ENCODE measurements around the gene MRPL11. TPM values are rescaled to one million over a fixed set of nuclear protein-coding genes. Genes with fewer than 3 reads are reported as not detected.

MRPL11 gene
- total and polyA plus RNA-seq, 9 donors, result 49.6 to 62.4 (median 55.8) TPM

GRCh38 chr11:66476841-66477251, 38.2 kb upstream of the MRPL11 start:
- peaks cover 43% of the 10 kb centered on the region for H3K4me1 ChIP-seq (ENCODE audit: control insufficient read depth, insufficient read depth, low read length)
- no peaks in the 10 kb centered on the region for H3K9me3 ChIP-seq (replicated peaks; ENCODE audit: control insufficient read depth, low read depth, low read length)
- peaks cover 32% of the 10 kb centered on the region for H3K36me3 ChIP-seq (ENCODE audit: control insufficient read depth, insufficient read depth, low read length)
- DNase-seq, result no peak
- 32% methylated on average over 8 of the region's 9 CpGs for WGBS (ENCODE audit: insufficient coverage)
- H3K27ac ChIP-seq (ENCODE audit: low read length), result no peak overlapping the region
- no peaks in the 10 kb centered on the region for H3K27me3 ChIP-seq (ENCODE audit: control insufficient read depth, insufficient read depth, low read length)
- no peak overlapping the region for H3K4me3 ChIP-seq (ENCODE audit: low read length)

- 69% methylated on average over 8 of the region's 10 CpGs for WGBS (ENCODE audit: insufficient coverage)
- Histone ChIP-seq H3K4me3 (ENCODE audit: low read length) (no peak overlapping the region), H3K36me3 (ENCODE audit: control insufficient read depth, insufficient read depth, low read length) (peaks cover 36% of the 10 kb centered on the region), H3K27me3 (ENCODE audit: control insufficient read depth, insufficient read depth, low read length) (no peaks in the 10 kb centered on the region), H3K27ac (ENCODE audit: low read length) (no peak overlapping the region), H3K9me3 (replicated peaks; ENCODE audit: control insufficient read depth, low read depth, low read length) (no peaks in the 10 kb centered on the region), H3K4me1 (ENCODE audit: control insufficient read depth, insufficient read depth, low read length) (peaks cover 41% of the 10 kb centered on the region)
- no peak for DNase-seq
Observed at GRCh38 chr11:66476173-66476840, 37.7 kb upstream of the MRPL11 start.

GRCh38 chr11:66475349-66476172, 36.9 kb upstream of the MRPL11 start:
- no peaks in the 10 kb centered on the region for H3K27me3 ChIP-seq (ENCODE audit: control insufficient read depth, insufficient read depth, low read length)
- no peak for DNase-seq
- no peak overlapping the region for H3K4me3 ChIP-seq (ENCODE audit: low read length)
- H3K27ac ChIP-seq (ENCODE audit: low read length), result no peak overlapping the region
- H3K9me3 ChIP-seq (replicated peaks; ENCODE audit: control insufficient read depth, low read depth, low read length), result no peaks in the 10 kb centered on the region
- WGBS (ENCODE audit: insufficient coverage), result 91% methylated on average over 44 of the region's 44 CpGs
- peaks cover 35% of the 10 kb centered on the region for H3K4me1 ChIP-seq (ENCODE audit: control insufficient read depth, insufficient read depth, low read length)
- H3K36me3 ChIP-seq (ENCODE audit: control insufficient read depth, insufficient read depth, low read length), result peaks cover 39% of the 10 kb centered on the region

GRCh38 chr11:66473608-66474515, 35.2 kb upstream of the MRPL11 start:
- H3K27me3 ChIP-seq (ENCODE audit: control insufficient read depth, insufficient read depth, low read length), result no peaks in the 10 kb centered on the region
- H3K27ac ChIP-seq (ENCODE audit: low read length), result no peak overlapping the region
- H3K4me1 ChIP-seq (ENCODE audit: control insufficient read depth, insufficient read depth, low read length), result peaks cover 23% of the 10 kb centered on the region
- H3K36me3 ChIP-seq (ENCODE audit: control insufficient read depth, insufficient read depth, low read length), result peaks cover 43% of the 10 kb centered on the region
- WGBS (ENCODE audit: insufficient coverage), result 87% methylated on average over 20 of the region's 20 CpGs
- no peak for DNase-seq
- no peak overlapping the region for H3K4me3 ChIP-seq (ENCODE audit: low read length)
- H3K9me3 ChIP-seq (replicated peaks; ENCODE audit: control insufficient read depth, low read depth, low read length), result no peaks in the 10 kb centered on the region

DNA sequence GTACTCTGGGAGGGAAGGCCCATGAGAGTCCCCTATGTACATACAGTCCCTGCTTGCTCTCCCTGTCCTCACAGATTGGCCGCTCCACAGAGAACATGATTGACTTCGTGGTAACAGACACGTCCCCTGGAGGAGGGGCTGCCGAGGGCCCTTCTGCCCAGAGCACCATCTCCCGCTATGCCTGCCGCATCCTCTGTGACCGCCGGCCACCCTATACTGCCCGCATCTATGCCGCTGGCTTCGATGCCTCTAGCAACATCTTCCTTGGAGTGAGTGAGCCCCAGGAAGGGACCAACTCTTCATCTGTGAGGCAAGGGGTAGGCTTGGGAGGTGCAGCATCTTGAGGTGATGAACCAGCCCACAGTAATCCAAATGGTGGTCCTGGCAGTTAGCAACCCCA, 34.5 kb upstream of the MRPL11 start:
- Histone ChIP-seq H3K9me3 (replicated peaks; ENCODE audit: control insufficient read depth, low read depth, low read length) (no peaks in the 10 kb centered on the region), H3K4me3 (ENCODE audit: low read length) (no peak overlapping the region), H3K27me3 (ENCODE audit: control insufficient read depth, insufficient read depth, low read length) (no peaks in the 10 kb centered on the region), H3K27ac (ENCODE audit: low read length) (no peak overlapping the region), H3K36me3 (ENCODE audit: control insufficient read depth, insufficient read depth, low read length) (peaks cover 43% of the 10 kb centered on the region), H3K4me1 (ENCODE audit: control insufficient read depth, insufficient read depth, low read length) (peaks cover 17% of the 10 kb centered on the region)
- DNase-seq, result no peak
- 93% methylated on average over 10 of the region's 11 CpGs for WGBS (ENCODE audit: insufficient coverage)

DNA sequence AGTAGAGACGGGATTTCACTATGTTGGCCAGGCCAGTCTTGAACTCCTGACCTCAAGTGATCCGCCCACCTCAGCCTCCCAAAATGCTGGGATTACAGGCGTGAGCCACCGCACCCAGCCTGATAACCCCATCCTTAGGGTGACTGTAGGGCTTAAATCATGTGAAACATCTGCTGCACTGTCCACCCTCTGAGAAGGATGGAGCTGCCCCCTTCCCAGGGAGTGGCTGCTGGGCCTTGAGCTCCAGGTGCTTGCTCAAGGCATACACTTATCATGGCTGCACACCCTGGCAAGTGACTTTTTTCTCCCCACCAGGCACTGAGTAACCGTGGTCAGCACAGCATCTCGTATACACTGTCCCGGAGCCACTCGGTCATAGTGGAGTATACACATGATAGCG, 33.4 kb upstream of the MRPL11 start:
- H3K4me1 ChIP-seq (ENCODE audit: control insufficient read depth, insufficient read depth, low read length), result peaks cover 15% of the 10 kb centered on the region
- H3K4me3 ChIP-seq (ENCODE audit: low read length), result no peak overlapping the region
- no peaks in the 10 kb centered on the region for H3K27me3 ChIP-seq (ENCODE audit: control insufficient read depth, insufficient read depth, low read length)
- 91% methylated on average over 6 of the region's 9 CpGs for WGBS (ENCODE audit: insufficient coverage)
- H3K27ac ChIP-seq (ENCODE audit: low read length), result no peak overlapping the region
- peaks cover 43% of the 10 kb centered on the region for H3K36me3 ChIP-seq (ENCODE audit: control insufficient read depth, insufficient read depth, low read length)
- H3K9me3 ChIP-seq (replicated peaks; ENCODE audit: control insufficient read depth, low read depth, low read length), result no peaks in the 10 kb centered on the region
- DNase-seq, result no peak

DNA sequence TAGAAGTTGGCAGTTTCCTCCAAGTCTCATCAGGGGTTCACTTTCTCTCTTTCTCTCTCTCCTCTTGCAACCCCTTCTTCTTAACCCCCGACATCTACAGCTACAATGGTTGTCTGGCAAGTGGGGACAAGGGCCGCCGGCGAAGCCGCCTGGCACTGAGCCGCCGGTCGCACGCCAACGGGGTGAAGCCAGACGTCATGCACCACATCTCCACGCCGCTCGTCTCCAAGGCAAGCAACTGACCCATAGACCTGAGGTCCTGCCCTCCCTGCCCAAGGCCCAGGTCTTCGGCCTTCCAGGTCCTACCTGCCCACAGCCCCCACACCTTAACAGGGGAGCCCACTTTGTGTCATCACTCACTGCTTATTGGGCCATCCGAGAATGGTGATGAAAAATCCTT, 32.5 kb upstream of the MRPL11 start:
- Histone ChIP-seq H3K9me3 (replicated peaks; ENCODE audit: control insufficient read depth, low read depth, low read length) (no peaks in the 10 kb centered on the region), H3K36me3 (ENCODE audit: control insufficient read depth, insufficient read depth, low read length) (peaks cover 43% of the 10 kb centered on the region), H3K4me1 (ENCODE audit: control insufficient read depth, insufficient read depth, low read length) (peaks cover 12% of the 10 kb centered on the region), H3K27me3 (ENCODE audit: control insufficient read depth, insufficient read depth, low read length) (no peaks in the 10 kb centered on the region), H3K27ac (ENCODE audit: low read length) (no peak overlapping the region), H3K4me3 (ENCODE audit: low read length) (no peak overlapping the region)
- 94% methylated on average over 5 of the region's 16 CpGs for WGBS (ENCODE audit: insufficient coverage)
- DNase-seq, result no peak

DNA sequence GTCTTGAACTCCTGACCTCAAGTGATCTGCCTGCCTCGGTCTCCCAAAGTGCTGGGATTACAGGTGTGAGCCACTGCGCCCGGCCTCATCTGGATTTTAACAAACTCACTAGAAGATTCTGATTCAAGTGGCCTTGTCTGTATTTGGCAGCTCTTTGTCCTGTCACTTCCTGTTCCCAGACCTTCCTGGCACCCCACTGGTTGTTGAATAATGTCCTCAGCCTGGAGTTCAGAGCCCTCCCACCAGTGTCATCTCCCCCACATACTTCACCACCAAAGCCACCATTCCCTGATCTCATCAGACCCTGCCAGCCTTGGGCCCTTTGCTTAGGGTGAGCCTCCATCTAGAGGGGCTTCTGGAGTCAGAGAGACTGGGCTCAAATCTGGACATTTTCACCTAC, 31.4 kb upstream of the MRPL11 start:
- WGBS (ENCODE audit: insufficient coverage), result 88% methylated on average over 3 of the region's 3 CpGs
- peaks cover 37% of the 10 kb centered on the region for H3K36me3 ChIP-seq (ENCODE audit: control insufficient read depth, insufficient read depth, low read length)
- H3K27me3 ChIP-seq (ENCODE audit: control insufficient read depth, insufficient read depth, low read length), result no peaks in the 10 kb centered on the region
- no peak overlapping the region for H3K27ac ChIP-seq (ENCODE audit: low read length)
- DNase-seq, result no peak
- H3K4me3 ChIP-seq (ENCODE audit: low read length), result no peak overlapping the region
- H3K4me1 ChIP-seq (ENCODE audit: control insufficient read depth, insufficient read depth, low read length), result peaks cover 22% of the 10 kb centered on the region
- H3K9me3 ChIP-seq (replicated peaks; ENCODE audit: control insufficient read depth, low read depth, low read length), result no peaks in the 10 kb centered on the region

DNA sequence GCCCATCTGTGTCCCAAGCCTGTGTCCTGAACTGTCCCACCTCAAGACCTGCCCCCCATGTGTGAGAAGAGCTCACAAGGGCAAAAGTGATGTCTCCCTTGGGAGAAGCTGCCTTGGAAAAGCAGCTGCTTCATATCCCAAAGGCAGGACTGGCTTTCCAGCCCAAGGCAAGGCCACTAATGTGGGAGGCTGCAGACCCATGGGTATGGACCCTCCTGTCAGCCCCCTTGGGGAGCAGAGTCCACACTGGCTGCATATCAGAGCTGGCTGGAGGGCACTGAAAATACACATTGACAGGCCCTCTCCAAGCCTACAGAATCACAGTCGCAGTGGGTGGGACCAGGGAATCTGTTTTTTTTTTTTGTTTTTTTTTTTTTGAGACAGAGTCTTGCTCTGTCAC, 30.8 kb upstream of the MRPL11 start:
- Histone ChIP-seq H3K9me3 (replicated peaks; ENCODE audit: control insufficient read depth, low read depth, low read length) (no peaks in the 10 kb centered on the region), H3K4me1 (ENCODE audit: control insufficient read depth, insufficient read depth, low read length) (peaks cover 26% of the 10 kb centered on the region), H3K27ac (ENCODE audit: low read length) (no peak overlapping the region), H3K4me3 (ENCODE audit: low read length) (no peak overlapping the region), H3K27me3 (ENCODE audit: control insufficient read depth, insufficient read depth, low read length) (no peaks in the 10 kb centered on the region), H3K36me3 (ENCODE audit: control insufficient read depth, insufficient read depth, low read length) (peaks cover 36% of the 10 kb centered on the region)
- WGBS (ENCODE audit: insufficient coverage), result no CpG with 5 or more reads among the region's 1 CpG
- no peak for DNase-seq

- Histone ChIP-seq H3K36me3 (ENCODE audit: control insufficient read depth, insufficient read depth, low read length) (peaks cover 29% of the 10 kb centered on the region), H3K27ac (ENCODE audit: low read length) (no peak overlapping the region), H3K4me1 (ENCODE audit: control insufficient read depth, insufficient read depth, low read length) (peaks cover 26% of the 10 kb centered on the region), H3K9me3 (replicated peaks; ENCODE audit: control insufficient read depth, low read depth, low read length) (no peaks in the 10 kb centered on the region), H3K27me3 (ENCODE audit: control insufficient read depth, insufficient read depth, low read length) (no peaks in the 10 kb centered on the region), H3K4me3 (ENCODE audit: low read length) (no peak overlapping the region)
- no peak for DNase-seq
- 100% methylated on average over 1 of the region's 6 CpGs for WGBS (ENCODE audit: insufficient coverage)
Observed at GRCh38 chr11:66468691-66469090, 30.0 kb upstream of the MRPL11 start.

All from muscle of leg (tissue), 11 donors.